Stimulated activated naive CD8-positive, alpha-beta T cell treated with anti-CD3 and anti-CD28 coated beads, Interleukin-15, Interleukin-2, amounts not matched to agents 100 ng/mL and 50 ng/mL, for 24 hours (primary cell): ENCODE results near the gene CTAGE15.
"Not testable (repeated sequence)": the region's sequence is repeated elsewhere in the genome, so short reads cannot be mapped to it uniquely, and the experiment has no call there.

ENCODE experiments used
- H3K27ac Mint-ChIP-seq: one replicate; pipeline ENCODE4 v1.8.0; 2021; ENCODE audit warnings: mild to moderate bottlenecking, mixed read lengths
- H3K27me3 Mint-ChIP-seq: one replicate; pipeline ENCODE4 v1.8.0; 2021; ENCODE audit warnings: mixed read lengths
- H3K36me3 Mint-ChIP-seq: one replicate; pipeline ENCODE4 v1.8.0; 2021; ENCODE audit warnings: low read depth, mixed read lengths
- H3K4me1 Mint-ChIP-seq: one replicate; pipeline ENCODE4 v1.8.0; 2021; ENCODE audit warnings: low read depth, mixed read lengths
- H3K4me3 Mint-ChIP-seq: one replicate; pipeline ENCODE4 v1.8.0; 2021; ENCODE audit warnings: mild to moderate bottlenecking, mixed read lengths
- H3K9me3 Mint-ChIP-seq: one replicate; pipeline ENCODE4 v1.8.0; 2021; ENCODE audit warnings: mixed read lengths

CTAGE15 gene, protein sequence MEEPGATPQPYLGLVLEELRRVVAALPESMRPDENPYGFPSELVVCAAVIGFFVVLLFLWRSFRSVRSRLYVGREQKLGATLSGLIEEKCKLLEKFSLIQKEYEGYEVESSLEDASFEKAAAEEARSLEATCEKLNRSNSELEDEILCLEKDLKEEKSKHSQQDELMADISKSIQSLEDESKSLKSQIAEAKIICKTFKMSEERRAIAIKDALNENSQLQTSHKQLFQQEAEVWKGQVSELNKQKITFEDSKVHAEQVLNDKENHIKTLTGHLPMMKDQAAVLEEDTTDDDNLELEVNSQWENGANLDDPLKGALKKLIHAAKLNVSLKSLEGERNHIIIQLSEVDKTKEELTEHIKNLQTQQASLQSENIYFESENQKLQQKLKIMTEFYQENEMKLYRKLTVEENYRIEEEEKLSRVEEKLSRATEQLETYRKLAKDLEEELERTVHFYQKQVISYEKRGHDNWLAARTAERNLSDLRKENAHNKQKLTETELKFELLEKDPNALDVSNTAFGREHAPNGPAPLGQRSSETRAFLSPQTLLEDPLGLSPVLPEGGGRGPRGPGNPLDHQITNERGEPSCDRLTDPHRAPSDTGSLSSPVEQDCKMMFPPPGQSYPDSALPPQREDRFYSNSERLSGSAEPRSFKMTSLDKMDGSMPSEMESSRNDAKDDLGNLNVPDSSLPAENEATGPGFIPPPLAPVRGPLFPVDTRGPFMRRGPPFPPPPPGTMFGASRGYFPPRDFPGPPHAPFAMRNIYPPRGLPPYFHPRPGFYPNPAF

DNA sequence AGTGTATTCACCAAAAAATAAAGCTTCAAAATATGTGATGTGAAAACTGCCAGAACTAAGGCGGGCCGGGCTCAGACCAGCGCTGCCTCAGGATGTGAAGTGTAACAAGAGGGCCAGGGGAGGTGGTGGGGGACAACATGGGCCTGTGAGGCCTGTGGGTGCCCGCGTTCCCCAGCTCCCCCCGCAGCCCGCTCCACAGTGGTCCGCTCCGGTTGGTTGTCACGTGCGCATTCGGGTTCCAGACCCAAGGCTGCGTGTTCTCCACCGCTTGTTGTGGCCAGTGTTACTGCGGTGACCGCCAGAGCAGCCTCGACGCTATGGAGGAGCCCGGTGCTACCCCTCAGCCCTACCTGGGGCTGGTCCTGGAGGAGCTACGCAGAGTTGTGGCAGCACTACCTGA is at the start of gene CTAGE15:
Gene CTAGE15 (plus strand): TSS at position 301 of the 400 bp plus-strand sequence. CDS start 17 bp downstream, at position 318.
- not testable (repeated sequence) for H3K36me3 Mint-ChIP-seq, H3K9me3 Mint-ChIP-seq, H3K4me3 Mint-ChIP-seq, H3K27ac Mint-ChIP-seq, H3K4me1 Mint-ChIP-seq, H3K27me3 Mint-ChIP-seq

DNA sequence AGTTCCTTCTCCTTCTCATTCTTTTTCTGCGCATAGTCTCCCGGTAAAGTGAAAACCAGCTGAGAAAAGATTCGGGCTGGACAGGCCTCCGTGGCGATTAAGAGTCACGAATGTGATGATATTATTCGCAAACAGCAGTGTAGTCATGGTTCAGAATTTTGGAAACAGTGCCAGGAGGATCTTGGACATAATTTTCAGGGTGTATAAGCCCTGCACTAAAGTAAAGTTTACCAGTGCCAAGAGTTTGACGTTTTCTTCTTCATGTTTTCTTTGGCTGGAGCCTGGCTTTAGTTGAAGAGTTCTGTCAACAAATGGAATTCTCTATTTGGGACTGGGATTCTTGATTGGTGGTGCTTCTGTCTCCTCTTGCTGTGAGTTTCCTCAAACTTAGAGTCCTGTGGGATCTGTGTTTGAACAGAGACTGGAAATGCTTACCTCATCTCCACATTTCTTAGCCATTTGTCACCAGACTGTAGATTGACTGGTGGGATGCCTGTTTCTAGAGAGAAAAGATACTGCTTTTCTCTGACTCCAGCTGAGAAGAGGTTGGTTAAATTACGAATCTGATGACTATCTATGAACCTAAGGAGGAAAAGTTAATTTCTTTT is 49.2 kb upstream of the CTAGE15 start:
- not testable (repeated sequence) for H3K4me1 Mint-ChIP-seq, H3K4me3 Mint-ChIP-seq, H3K27ac Mint-ChIP-seq, H3K36me3 Mint-ChIP-seq, H3K27me3 Mint-ChIP-seq, H3K9me3 Mint-ChIP-seq

DNA sequence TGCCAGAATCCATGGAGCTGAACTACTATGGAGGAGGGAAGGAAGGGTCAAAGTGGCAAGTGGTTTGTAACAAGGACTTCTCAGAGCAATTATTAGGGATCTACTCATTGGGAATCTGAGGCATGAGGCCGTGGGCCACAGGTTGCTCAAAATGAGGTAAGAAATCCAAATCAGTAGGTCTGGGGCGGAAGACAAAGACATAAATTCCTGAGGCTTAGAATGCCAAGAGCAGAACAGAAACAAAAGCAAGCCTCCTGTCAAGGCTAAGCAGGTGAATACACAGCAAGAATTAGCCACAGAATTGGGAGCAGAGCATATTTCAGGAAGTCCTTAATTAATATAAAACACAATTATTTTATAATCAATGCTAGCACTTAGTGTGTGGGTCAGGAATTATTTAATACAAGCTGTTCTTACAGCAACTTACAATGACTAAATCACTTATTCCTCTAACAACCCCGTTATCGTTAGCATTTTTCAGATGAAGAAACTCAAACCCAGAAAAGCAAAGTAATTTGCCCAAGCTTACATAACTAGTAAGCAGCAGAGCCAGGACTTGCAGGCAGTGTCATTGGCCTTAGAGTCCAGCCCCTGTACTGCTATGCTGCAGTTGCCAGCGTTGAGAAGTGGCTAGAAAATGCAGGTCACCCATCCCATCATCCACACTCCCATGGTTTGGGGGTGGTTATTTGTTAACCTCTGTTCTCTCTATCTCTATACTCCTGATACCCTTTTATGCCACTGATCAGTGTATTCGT is 40.3 kb upstream of the CTAGE15 start:
- not testable (repeated sequence) for H3K27ac Mint-ChIP-seq, H3K36me3 Mint-ChIP-seq, H3K4me3 Mint-ChIP-seq, H3K4me1 Mint-ChIP-seq, H3K27me3 Mint-ChIP-seq, H3K9me3 Mint-ChIP-seq

DNA sequence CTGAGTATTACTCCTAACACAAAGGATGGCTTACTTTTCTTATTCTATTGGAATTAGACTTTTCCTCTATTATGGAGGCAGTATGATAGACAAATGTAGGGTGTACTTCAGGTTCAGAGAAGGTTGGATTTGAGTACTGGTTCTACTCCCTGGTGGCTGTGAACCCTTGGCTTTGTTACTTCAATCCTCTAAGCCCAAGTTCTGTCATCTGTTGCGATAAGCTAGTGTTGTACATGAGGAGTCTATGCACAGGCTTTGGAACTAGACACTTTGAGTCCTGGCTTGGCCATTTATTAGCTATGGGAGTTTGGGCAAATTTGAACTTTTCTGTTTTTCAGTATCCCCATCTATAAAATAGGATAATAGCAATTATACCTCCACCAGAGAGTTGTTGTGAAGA is 39.7 kb upstream of the CTAGE15 start:
- H3K4me1 Mint-ChIP-seq, H3K4me3 Mint-ChIP-seq, H3K36me3 Mint-ChIP-seq, H3K27ac Mint-ChIP-seq, H3K27me3 Mint-ChIP-seq, H3K9me3 Mint-ChIP-seq: not testable (repeated sequence)

DNA sequence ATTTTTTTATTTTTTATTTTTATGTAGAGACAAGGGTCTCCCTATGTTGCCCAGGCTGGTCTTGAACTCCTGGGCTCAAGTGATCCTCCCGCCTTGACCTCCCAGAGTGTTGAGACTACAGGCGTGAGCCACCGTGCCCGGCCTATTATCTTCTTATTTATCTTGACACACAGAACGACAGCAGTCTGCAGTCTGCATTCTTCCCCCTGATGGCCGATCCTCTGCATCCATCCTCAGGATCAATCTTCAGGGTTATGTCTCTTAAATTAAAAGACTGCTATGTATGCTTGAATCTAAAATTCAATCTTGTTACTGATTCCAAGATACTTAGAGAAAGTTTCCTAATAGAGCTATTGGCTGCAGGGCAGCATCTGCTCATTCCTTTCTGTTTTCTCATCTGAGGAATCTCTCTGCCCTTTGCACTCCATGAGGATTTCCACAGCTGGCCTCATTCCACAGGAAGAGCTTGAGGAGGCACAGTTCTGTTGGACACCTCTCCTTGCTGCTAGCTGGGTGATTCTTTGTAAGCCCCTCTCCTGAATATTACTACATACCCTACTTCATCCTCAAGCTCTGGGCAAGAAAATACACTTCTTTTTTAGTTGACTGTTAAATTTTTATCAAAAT is 38.3 kb upstream of the CTAGE15 start:
- not testable (repeated sequence) for H3K9me3 Mint-ChIP-seq, H3K27ac Mint-ChIP-seq, H3K4me3 Mint-ChIP-seq, H3K27me3 Mint-ChIP-seq, H3K4me1 Mint-ChIP-seq, H3K36me3 Mint-ChIP-seq

DNA sequence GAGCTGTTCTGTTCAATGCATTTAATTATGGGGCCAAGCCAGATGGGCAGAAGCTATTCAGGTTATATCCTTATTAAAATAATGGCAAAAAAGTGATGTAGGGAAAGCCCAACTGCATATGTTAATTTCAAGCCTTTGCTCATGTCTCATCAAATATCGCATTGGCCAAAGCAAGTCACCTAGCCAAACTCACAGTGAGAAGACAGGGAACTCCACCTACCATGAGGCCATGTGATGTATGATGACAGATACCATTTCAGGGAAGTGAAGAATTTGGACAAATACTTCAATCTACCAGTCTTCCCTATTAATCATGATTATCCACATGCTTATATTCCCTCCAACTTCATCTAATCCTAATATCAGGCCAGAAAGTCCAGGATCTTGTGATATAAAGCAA is 35.2 kb upstream of the CTAGE15 start:
- not testable (repeated sequence) for H3K4me3 Mint-ChIP-seq, H3K36me3 Mint-ChIP-seq, H3K9me3 Mint-ChIP-seq, H3K4me1 Mint-ChIP-seq, H3K27me3 Mint-ChIP-seq, H3K27ac Mint-ChIP-seq

DNA sequence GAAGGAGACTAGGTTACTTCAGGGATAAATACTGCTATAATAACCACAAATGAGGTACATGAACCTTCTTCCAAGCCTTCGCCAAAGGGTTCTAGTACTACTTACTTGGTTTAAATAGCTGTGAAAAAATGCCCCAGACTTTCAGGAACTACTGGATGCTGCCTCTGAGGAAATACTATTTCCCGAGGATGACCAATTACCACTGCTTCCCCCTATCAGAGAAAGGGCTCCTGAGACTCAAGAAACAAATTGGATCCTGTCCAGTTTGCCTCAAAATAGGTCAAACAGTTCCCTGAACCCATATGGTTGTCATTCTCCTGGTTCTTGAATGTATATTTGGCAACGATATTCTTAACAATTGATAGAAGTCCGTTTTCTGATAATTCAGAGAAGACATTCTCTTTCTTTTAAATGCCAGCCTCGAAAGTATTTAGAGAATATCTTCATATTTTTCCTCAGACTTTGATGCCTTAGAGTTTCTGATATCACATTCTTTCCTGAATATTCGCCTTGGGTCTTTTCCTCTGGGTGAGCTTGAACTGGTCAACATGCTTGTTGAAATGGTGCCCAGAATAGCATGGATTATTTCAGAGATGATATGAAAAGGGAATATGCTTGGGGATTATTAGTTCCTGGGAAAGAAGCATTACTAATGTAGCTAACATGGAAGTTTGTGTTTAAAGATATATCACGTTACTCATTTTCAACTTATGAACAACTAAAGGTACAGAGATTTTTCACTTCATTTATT is 28.1 kb upstream of the CTAGE15 start:
- not testable (repeated sequence) for H3K9me3 Mint-ChIP-seq, H3K4me3 Mint-ChIP-seq, H3K27me3 Mint-ChIP-seq, H3K36me3 Mint-ChIP-seq, H3K4me1 Mint-ChIP-seq, H3K27ac Mint-ChIP-seq

DNA sequence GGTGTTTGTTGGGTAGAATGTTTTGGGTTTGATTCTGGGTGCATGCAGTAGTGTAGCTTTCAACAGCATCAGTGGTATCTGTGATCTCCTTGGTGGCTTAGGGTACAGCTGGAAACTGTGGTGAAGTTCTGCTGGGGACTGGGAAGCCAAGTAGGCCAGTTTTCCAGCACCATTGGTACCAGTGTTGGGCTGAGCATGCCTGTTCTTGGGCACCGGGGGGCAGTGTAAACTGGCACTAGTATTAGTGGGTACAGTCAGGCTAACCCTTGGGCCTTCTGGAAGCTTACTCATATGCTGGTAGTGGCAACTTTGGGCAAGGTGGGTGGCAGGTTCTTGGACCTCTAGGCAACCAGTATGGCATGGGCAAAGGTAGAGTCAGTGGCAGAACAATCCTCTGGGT is 15.6 kb upstream of the CTAGE15 start:
- H3K4me1 Mint-ChIP-seq, H3K27me3 Mint-ChIP-seq, H3K27ac Mint-ChIP-seq, H3K36me3 Mint-ChIP-seq, H3K9me3 Mint-ChIP-seq, H3K4me3 Mint-ChIP-seq: not testable (repeated sequence)

DNA sequence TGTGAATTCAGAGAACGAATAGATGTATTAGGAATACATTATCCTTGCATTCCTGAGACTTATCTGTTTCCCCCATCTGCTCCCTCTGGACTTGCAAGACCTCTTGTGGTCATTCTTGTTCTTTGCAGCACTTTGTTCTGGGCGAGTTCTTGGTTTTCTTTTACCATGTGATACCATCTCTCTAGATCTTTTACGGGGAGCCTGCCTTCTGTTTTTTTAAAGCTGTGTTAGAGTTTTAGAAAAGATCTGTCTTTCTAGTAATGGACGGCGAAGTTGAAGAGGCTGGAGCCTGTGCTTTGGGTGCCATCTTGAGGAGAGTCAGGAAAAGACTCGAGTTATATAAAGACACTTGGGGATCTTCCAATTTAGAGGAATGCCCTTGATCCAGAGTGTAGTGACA is 8.3 kb upstream of the CTAGE15 start:
- H3K4me1 Mint-ChIP-seq, H3K27ac Mint-ChIP-seq, H3K36me3 Mint-ChIP-seq, H3K27me3 Mint-ChIP-seq, H3K4me3 Mint-ChIP-seq, H3K9me3 Mint-ChIP-seq: not testable (repeated sequence)

DNA sequence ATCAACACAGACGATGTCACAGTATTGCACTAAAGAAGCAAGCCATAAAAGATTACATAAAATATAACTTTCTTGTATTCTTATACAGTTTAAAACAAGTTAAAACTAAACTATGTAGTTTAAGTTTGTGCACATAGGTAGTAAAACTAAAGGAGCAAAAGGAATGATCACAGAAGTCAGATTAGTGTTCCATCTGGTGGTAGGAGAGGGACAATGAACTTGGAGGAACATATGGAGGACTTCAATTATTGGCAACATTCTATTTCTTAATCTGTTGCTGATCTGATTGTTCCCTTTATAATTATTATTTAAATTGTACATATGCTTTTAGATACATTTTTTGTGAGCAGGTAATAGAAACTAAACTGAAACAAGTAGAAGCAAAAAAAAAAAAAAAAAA is 5.6 kb upstream of the CTAGE15 start:
- H3K4me3 Mint-ChIP-seq, H3K9me3 Mint-ChIP-seq, H3K27me3 Mint-ChIP-seq, H3K4me1 Mint-ChIP-seq, H3K36me3 Mint-ChIP-seq, H3K27ac Mint-ChIP-seq: not testable (repeated sequence)

DNA sequence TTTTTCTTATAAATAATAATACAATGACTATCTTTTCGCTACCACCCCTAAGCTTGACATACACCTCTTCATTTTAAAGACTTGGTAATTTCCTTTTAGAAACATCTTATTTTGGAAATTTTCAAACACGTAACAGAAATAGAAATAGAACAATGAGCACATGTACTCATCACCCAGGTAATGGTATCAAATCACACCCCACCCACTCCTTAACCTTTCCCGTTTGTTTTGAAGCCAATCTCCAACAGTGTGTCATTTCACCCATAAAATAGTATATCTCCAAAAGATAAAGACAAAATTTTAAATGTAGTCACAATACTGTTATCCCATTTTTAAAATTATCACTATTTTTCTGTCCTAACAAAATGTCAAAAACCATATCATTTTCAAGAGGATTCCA is 16.6 kb downstream of the CTAGE15 start:
- H3K36me3 Mint-ChIP-seq, H3K9me3 Mint-ChIP-seq, H3K27me3 Mint-ChIP-seq, H3K4me1 Mint-ChIP-seq, H3K4me3 Mint-ChIP-seq, H3K27ac Mint-ChIP-seq: not testable (repeated sequence)

DNA sequence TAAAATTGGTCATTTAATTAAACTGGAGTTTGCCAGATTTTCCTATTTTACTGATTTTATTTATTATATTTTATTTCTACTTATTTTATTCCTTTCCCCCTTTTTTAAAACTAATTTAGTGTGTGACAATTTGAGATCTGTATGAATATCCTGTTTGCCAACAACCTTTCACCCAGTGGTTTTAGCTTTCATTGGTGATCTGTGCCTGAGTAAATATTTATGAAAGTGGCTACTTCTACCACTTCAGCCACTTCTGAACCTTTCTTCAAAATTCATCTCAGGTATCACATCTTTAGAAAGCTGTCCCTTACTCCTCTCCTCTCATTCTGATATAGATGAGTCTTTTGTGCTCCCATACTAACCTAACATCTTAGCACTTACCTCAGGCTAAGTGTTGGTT is 18.3 kb downstream of the CTAGE15 start:
- not testable (repeated sequence) for H3K27ac Mint-ChIP-seq, H3K36me3 Mint-ChIP-seq, H3K4me1 Mint-ChIP-seq, H3K4me3 Mint-ChIP-seq, H3K9me3 Mint-ChIP-seq, H3K27me3 Mint-ChIP-seq

DNA sequence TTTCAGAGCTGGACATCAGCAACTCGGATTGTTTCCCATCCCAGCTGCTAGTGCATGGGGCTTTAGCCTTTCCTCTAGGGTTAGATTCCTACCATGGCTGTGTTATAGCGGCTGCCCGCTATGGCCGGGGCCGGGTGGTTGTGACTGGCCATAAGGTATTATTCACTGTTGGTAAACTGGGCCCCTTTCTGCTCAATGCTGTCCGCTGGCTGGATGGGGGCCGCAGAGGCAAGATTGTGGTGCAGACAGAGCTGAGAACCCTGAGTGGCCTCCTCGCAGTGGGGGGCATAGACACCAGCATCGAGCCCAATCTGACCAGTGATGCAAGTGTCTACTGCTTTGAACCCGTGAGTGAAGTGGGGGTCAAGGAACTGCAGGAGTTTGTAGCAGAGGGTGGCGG is 26.5 kb downstream of the CTAGE15 start:
- not testable (repeated sequence) for H3K27ac Mint-ChIP-seq, H3K36me3 Mint-ChIP-seq, H3K4me1 Mint-ChIP-seq, H3K27me3 Mint-ChIP-seq, H3K9me3 Mint-ChIP-seq, H3K4me3 Mint-ChIP-seq

DNA sequence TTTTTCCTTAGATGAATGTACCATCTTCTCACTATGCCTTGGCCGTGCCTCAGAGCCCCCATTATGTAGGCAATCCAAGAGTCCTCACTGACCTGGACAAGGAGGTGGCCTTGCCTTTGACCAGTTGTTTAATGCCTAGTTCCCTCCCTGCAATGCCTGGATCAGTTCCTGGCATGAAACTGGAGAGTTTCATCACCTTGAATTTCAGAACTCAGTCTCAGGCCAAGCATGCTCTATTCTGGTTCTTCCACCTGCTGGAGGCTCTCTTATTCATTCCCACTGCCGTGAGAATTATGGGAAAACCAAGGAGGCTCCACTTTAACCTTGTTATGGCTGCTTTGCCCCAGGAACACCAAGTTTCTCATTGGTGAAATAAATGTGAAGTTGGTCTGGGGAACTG is 31.9 kb downstream of the CTAGE15 start:
- not testable (repeated sequence) for H3K27ac Mint-ChIP-seq, H3K9me3 Mint-ChIP-seq, H3K4me3 Mint-ChIP-seq, H3K27me3 Mint-ChIP-seq, H3K36me3 Mint-ChIP-seq, H3K4me1 Mint-ChIP-seq
